PC-3 (cell line): ENCODE measurements around the gene SLC35A2.

Experiments used
- CTCF ChIP-seq: fragments of 300-600 bp; sonication (generic); conservative IDR thresholded peaks from 2 replicates; pipeline ENCODE4 v1.5.1; 2017; ENCODE audit warnings: antibody characterized with exemption, low read depth, mild to moderate bottlenecking, low read length
- EZH2 ChIP-seq: fragments of 300-600 bp; sonication (generic); IDR thresholded peaks from one replicate; pipeline ENCODE4 v1.6.1; 2017; ENCODE audit warnings: antibody characterized with exemption, mild to moderate bottlenecking, low read length; ENCODE audit not compliant: unreplicated experiment
- EZH2phosphoT487 ChIP-seq: fragments of 300-600 bp; sonication (generic); IDR thresholded peaks from 2 replicates; pipeline ENCODE4 v1.6.1; 2018; ENCODE audit warnings: mild to moderate bottlenecking, antibody characterized with exemption, low read length, borderline replicate concordance

DNA sequence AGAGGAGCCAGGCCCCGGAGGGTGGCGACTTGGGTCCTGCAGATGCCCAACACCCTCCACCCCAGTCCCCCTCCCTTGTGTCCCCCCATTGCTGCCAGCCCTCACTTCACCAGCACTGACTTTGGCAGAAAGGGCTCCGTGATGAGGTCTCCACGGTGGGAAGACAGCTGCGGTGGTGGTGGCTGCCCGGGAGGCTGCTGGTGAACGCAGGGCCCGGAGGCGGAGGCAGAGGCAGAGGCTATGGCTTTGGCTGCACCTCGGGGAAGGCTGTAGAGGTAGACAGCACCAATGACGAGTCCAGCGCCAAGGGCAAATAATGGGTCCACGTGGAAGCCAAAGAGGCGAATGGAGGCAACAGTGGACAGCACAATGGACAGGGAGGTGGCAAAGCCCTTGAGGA, 6.8 kb downstream of the SLC35A2 start:
- TF ChIP-seq CTCF (no peak), EZH2phosphoT487 (no peak), EZH2 (no peak)
